ENCODE results near the gene PDZD2. TPM values are rescaled to one million over a fixed set of nuclear protein-coding genes. Genes with fewer than 3 reads are reported as not detected.

PDZD2 gene
- total RNA-seq, 1 experiment from 2014 or later = 0.37 TPM

DNA sequence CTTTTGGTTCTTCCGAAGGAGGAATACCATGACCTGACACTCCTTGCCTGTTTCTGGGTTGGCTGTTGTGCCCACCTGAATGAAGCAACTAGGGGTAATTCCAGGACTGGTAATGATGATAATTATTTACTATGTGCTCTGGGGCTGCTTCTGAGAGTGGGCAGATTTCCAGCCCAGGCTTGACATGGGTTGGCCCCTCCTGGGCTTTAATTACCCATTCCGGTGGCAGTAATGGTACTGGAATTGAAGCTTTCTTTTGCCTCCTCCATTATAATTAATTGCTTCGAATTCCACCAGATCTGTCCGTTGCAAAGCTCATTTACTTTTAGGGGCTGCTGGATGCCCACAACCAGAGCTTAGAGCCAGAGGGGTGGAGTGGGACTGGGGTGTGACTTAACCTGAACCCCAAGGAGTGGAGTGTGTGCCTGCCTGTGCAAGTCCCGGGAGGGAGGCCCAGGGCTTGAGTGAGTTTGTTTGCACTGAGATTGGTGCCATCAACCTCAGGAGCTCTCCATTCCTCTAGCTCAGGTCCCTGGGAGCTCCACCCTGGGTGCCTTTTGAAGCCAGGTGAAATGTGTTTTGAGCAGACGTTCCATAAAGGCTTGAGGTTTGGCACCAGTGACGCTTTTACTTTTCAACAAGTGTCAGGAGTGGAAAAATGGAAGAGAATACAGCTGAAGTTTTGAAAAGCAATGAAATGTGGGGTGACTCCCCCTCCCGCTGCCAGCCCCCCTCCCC lies 214.6 kb downstream of the PDZD2 start:
- no peaks in the 10 kb centered on the region for H4K20me1 ChIP-seq (ENCODE audit: insufficient read depth)
- BruUV-seq (replicated peaks) = no TSS peak
- ATAC-seq = no peak
- RAD21 ChIA-PET (ENCODE audit: low non-redundant PET in 1 of 2, low total read pairs in 2 of 2, uncharacterized antibody in 2 of 2, unreplicated experiment in 2 of 2) = no interaction called here
- H3K79me2 ChIP-seq (ENCODE audit: insufficient read depth, low read length) = no peaks in the 10 kb centered on the region
- H3K9me2 ChIP-seq (ENCODE audit: insufficient read depth) = no peaks in the 10 kb centered on the region
- POLR2A ChIA-PET = no interaction called here
- H3K27me3 ChIP-seq (ENCODE audit: insufficient read depth, low read length) = no peaks in the 10 kb centered on the region
- H3K9ac ChIP-seq (ENCODE audit: low read length) = no peak overlapping the region
- TF ChIP-seq, protein P1, sequence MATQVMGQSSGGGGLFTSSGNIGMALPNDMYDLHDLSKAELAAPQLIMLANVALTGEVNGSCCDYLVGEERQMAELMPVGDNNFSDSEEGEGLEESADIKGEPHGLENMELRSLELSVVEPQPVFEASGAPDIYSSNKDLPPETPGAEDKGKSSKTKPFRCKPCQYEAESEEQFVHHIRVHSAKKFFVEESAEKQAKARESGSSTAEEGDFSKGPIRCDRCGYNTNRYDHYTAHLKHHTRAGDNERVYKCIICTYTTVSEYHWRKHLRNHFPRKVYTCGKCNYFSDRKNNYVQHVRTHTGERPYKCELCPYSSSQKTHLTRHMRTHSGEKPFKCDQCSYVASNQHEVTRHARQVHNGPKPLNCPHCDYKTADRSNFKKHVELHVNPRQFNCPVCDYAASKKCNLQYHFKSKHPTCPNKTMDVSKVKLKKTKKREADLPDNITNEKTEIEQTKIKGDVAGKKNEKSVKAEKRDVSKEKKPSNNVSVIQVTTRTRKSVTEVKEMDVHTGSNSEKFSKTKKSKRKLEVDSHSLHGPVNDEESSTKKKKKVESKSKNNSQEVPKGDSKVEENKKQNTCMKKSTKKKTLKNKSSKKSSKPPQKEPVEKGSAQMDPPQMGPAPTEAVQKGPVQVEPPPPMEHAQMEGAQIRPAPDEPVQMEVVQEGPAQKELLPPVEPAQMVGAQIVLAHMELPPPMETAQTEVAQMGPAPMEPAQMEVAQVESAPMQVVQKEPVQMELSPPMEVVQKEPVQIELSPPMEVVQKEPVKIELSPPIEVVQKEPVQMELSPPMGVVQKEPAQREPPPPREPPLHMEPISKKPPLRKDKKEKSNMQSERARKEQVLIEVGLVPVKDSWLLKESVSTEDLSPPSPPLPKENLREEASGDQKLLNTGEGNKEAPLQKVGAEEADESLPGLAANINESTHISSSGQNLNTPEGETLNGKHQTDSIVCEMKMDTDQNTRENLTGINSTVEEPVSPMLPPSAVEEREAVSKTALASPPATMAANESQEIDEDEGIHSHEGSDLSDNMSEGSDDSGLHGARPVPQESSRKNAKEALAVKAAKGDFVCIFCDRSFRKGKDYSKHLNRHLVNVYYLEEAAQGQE (IDR thresholded peaks at IDR 0.05; ENCODE audit: low read depth) = no peak
- TF ChIP-seq, protein P2, sequence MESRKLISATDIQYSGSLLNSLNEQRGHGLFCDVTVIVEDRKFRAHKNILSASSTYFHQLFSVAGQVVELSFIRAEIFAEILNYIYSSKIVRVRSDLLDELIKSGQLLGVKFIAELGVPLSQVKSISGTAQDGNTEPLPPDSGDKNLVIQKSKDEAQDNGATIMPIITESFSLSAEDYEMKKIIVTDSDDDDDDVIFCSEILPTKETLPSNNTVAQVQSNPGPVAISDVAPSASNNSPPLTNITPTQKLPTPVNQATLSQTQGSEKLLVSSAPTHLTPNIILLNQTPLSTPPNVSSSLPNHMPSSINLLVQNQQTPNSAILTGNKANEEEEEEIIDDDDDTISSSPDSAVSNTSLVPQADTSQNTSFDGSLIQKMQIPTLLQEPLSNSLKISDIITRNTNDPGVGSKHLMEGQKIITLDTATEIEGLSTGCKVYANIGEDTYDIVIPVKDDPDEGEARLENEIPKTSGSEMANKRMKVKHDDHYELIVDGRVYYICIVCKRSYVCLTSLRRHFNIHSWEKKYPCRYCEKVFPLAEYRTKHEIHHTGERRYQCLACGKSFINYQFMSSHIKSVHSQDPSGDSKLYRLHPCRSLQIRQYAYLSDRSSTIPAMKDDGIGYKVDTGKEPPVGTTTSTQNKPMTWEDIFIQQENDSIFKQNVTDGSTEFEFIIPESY (IDR thresholded peaks at IDR 0.05; ENCODE audit: extremely low read depth, insufficient replicate concordance, low read length) = no peak
- TF ChIP-seq SRF (IDR thresholded peaks at IDR 0.05; ENCODE audit: low read depth) (no peak), POLR2AphosphoS5 (IDR thresholded peaks at IDR 0.05; ENCODE audit: low read depth, low read length) (no peak), CBX3 (IDR thresholded peaks at IDR 0.05; ENCODE audit: low read depth) (no peak), ZFX (IDR thresholded peaks at IDR 0.05) (no peak), CEBPB (IDR thresholded peaks at IDR 0.05; ENCODE audit: low read depth) (no peak), FOSL1 (IDR thresholded peaks at IDR 0.05; ENCODE audit: low read depth) (no peak), EGR1 (IDR thresholded peaks at IDR 0.05; ENCODE audit: low read depth) (no peak)
- TF ChIP-seq, protein P3, sequence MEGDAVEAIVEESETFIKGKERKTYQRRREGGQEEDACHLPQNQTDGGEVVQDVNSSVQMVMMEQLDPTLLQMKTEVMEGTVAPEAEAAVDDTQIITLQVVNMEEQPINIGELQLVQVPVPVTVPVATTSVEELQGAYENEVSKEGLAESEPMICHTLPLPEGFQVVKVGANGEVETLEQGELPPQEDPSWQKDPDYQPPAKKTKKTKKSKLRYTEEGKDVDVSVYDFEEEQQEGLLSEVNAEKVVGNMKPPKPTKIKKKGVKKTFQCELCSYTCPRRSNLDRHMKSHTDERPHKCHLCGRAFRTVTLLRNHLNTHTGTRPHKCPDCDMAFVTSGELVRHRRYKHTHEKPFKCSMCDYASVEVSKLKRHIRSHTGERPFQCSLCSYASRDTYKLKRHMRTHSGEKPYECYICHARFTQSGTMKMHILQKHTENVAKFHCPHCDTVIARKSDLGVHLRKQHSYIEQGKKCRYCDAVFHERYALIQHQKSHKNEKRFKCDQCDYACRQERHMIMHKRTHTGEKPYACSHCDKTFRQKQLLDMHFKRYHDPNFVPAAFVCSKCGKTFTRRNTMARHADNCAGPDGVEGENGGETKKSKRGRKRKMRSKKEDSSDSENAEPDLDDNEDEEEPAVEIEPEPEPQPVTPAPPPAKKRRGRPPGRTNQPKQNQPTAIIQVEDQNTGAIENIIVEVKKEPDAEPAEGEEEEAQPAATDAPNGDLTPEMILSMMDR (IDR thresholded peaks at IDR 0.05 in 2 of 3, conservative IDR thresholded peaks at IDR 0.05 in 1 of 3; ENCODE audit: borderline replicate concordance in 1 of 3, insufficient read depth in 1 of 3, low read depth in 2 of 3, low read length in 2 of 3) = no peak
- no peak overlapping the region for H3K27ac ChIP-seq (ENCODE audit: low read depth, low read length)
- DNase-seq (ENCODE audit: low read depth, low spot score) = no peak
- no peak overlapping the region for H3K4me2 ChIP-seq (ENCODE audit: low read length)
- H3K4me1 ChIP-seq (ENCODE audit: control insufficient read depth in 1 of 2, insufficient read depth in 2 of 2, low read length in 2 of 2) = no peaks in the 10 kb centered on the region
- H3K9me3 ChIP-seq (ENCODE audit: control insufficient read depth in 1 of 2, insufficient read depth in 1 of 2, low read depth in 1 of 2, low read length in 2 of 2) = no peaks in the 10 kb centered on the region; a peak in 1 of 4 replicates
- intact Hi-C loops (cut with micrococcal nuclease) = no loop called here
- no peak overlapping the region for H2AFZ ChIP-seq (ENCODE audit: low read depth, low read length, poor library complexity, severe bottlenecking)
- CTCF ChIA-PET = no interaction called here
- no peak overlapping the region for H3K4me3 ChIP-seq (replicated peaks in 1 of 2; ENCODE audit: low read depth in 1 of 2, low read length in 2 of 2)
- H3K36me3 ChIP-seq (ENCODE audit: control insufficient read depth in 1 of 2, insufficient read depth in 2 of 2, low read length in 2 of 2) = no peaks in the 10 kb centered on the region
